GM19239 (cell line): ENCODE measurements around the gene ZNF41.
"Not testable (repeated sequence)": the region's sequence is repeated elsewhere in the genome, so short reads cannot be mapped to it uniquely, and the experiment has no call there.

ENCODE experiments used
- DNase-seq: peaks from one replicate; pipeline ENCODE4 v3.0.0; 2011; ENCODE audit warnings: low spot score; ENCODE audit not compliant: insufficient read length
- FAIRE-seq: peaks from 2 replicates; lab custom pipeline; 2011; peaks lifted over from hg19 to GRCh38; lab: Jason Lieb, UNC

Gene ZNF41

GRCh38 chrX:47497271-47497888 lies 14.4 kb upstream of the ZNF41 start:
- DNase-seq (no peak), FAIRE-seq (no peak)

DNA sequence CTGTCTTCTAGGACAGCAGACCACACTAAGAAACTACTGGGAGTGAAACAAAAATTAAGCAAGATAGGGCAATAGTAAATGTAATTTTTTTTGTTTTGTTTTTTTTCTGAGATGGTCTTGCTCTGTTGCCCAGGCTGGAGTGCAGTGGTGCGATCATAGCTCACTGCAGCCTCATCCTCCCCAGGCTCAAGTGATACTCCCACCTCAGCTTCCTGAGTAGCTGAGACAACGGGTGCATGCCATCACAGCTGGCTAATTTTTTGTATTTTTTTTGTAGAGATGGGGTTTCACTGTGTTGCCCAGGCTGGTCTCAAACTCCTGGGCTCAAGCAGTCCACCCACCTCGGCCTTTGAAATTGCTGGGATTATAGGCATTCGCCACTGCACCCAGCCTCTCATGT lies 9.1 kb upstream of the ZNF41 start:
- DNase-seq, FAIRE-seq: not testable (repeated sequence)

- no peak for FAIRE-seq
- no peak for DNase-seq
Observed at GRCh38 chrX:47489507-47490275, 6.7 kb upstream of the ZNF41 start.

- no peak for FAIRE-seq
- no peak for DNase-seq
Observed at GRCh38 chrX:47484885-47485284, 1.9 kb upstream of the ZNF41 start.

DNA sequence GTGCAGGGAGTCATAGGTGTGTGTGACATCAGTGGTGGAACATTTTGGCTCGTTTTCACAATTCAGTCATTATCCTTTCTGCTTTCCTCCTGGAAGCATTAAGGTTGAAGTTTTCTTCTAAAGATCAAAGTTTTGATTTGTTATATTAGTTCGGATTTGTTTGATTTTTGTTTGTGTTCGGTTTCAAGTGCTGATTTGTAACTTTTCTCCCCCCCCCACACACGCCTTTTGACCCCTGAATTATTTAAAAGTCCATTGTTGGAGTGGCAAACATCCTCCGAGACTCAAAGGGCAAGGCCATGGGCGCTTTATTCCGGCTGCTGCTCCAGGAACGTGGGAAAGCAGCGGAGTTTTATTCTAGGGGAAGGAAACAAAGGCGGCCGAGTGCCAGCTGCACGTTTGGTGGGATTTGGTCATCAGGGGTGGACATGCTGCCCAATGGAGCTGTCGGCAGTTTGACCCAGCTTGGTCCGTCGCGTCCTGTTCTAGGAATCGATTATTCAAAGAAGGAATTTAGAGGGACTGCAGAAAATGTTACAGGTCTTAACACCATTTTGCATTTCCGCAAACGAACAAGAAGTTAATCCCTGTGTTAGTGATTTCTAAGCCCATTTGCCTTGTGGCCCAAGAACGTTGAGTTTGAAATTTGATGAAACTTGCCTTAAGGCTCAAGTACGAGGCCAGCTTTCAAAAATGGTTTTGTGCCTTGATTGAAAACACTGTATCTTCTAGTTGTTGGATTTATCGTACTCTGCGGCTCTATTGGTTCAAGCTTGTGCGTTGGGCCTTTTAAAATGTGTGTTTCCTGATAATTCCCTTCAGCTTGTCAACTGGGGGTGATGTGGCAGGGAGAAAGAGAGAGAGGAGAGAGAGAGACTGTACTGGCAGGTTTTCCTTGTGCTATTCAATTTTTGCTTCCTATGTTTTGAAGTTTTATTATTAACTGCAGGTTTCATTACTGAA lies 565 bp upstream of the ZNF41 start:
- no peak for FAIRE-seq
- DNase-seq, result no peak

DNA sequence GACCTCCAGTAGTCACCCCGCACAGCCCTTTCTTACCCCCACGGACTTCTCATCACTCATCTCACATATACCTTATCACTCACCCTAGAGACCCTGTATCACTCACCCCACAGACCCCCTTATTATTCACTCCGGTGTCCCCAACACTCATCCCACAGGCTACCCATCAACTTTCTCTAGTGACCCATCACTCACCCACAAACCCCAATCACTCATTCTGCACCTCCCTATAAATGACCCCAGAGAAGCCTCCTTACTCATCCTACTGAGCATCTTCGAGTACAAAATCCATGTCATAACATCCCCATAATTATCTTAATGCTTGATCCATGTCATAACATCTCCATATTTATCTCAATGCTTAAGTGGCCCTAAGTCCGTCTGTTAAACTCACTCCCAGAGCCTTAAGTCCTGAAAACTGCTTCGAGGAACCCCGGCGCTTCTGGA lies 934 bp downstream of the ZNF41 start:
- DNase-seq (no peak), FAIRE-seq (no peak)

DNA sequence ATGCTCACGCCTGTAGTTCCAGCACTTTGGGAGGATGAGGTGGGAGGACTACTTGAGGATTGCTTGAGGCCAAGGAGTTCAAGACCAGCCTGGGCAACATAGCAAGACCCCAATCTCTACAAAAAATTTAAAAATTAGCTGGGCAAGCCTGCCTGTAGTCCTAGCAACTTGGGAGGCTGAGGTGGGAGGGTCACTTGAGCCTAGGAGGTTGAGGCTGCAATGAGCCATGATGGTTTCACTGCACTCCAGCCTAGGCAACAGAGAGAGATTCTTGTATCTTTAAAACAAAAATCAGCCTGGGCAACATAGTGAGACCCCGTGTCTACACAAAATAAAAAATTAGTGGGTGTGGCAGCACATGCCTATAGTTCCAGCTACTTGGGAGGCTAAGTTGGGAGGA lies 1.9 kb downstream of the ZNF41 start:
- FAIRE-seq (no peak), DNase-seq (no peak)

DNA sequence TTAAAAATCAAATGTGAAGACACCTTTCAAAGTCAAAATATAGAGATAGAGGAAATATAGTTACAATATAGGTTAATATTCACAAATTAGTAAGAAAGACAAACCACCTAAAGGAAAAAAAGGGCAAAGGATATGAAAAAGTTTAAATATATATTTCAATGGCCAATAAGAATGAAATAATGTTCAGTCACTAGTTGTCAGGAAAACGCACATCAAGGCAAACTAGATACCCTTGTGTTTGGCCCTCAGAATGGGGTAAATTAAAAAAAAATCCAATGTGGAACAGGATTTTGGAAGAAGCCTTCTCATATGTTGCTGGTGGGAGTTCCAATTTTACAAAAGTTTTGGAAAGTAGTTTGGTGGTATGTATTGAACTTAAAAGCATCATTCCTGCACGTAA lies 2.4 kb downstream of the ZNF41 start:
- no peak for DNase-seq
- no peak for FAIRE-seq

DNA sequence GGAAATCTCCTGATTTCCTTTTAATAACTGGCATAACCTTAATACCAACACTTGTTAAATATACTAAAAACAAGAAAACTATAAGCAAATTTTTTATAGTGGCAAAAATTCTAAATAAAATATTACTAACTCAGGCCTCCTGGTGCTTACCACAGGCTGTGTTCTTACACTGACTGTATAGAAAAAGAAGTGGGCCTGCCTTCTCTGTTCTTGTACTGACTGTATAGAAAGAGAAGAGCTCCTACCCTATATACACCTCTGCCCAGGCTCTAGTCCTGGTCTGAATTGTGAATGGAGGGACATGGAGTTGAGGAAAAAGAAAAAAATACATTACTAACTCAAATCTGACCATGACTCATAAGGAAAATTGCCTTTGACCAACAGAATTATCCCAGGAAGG lies 7.5 kb downstream of the ZNF41 start:
- FAIRE-seq (no peak), DNase-seq (no peak)

DNA sequence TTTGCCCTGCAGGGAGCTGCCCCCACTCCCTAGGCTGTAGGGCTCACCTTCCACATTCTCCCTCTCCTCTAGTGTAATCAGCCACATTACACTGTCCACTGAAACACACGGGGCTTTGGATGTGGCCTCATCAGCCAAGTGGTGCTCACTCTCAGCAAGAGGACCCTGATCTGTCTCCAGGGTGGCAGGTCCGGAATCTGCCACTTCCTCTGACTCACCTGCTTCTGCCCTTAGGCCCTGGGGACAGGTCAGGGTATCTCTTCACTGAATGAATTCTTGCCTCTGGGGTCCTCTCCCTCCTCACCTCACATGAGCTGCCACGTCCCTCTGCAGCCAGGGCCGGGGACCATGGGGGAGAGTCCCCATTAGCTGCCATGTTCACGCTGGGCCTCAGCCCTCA lies 15.9 kb downstream of the ZNF41 start:
- FAIRE-seq (no peak), DNase-seq (no peak)

GRCh38 chrX:47460561-47460960 lies 22.5 kb downstream of the ZNF41 start:
- no peak for FAIRE-seq
- DNase-seq, result no peak

GRCh38 chrX:47458528-47458927 lies 24.5 kb downstream of the ZNF41 start:
- FAIRE-seq, result no peak
- no peak for DNase-seq

- no peak for DNase-seq
- no peak for FAIRE-seq
Observed at GRCh38 chrX:47456080-47456479, 26.9 kb downstream of the ZNF41 start.

DNA sequence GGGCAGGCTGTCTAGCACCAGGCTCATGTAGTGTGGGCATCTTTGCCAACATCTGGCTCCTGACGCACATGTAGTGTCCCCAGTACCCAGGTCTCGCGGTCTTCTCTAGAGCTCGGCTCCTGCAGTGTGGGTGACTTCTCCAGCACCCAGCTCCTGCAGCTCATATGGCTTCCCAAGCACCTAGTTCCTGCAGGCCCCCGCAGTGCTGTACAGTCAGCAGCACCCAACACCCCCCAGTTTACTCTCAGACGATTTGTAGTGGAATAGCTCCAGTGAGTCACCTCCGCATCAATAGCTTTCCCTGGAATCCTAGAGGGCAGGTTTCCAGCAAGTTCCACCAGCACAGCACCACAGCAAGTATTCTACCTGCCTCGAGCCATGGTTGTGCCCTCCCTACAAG lies 30.9 kb downstream of the ZNF41 start:
- FAIRE-seq, result no peak
- no peak for DNase-seq

GRCh38 chrX:47448165-47448806 lies 34.7 kb downstream of the ZNF41 start:
- DNase-seq (no peak), FAIRE-seq (no peak)

GRCh38 chrX:47447607-47448006 lies 35.4 kb downstream of the ZNF41 start:
- FAIRE-seq, result no peak
- no peak for DNase-seq

- FAIRE-seq (no peak), DNase-seq (no peak)
Observed at GRCh38 chrX:47446971-47447370, 36.1 kb downstream of the ZNF41 start.

DNA sequence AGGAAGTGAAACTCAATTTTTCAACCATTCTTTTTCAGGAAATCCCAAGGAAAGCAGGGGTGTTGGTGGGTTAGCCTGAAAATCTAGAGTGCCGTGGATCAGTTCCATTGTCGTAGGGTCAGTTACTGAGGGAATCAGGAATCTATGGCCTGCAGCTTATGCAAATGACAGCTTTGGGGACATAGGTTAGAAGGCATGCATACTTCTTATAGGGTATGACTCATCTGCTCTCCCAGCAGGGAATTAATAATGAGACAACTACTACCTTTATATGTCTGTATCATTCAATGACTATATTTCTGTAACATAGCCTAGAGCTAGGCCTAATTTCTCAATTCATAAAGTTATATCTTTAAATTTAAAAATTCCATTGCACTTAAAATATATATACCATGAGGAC lies 36.6 kb downstream of the ZNF41 start:
- no peak for FAIRE-seq
- DNase-seq, result no peak

DNA sequence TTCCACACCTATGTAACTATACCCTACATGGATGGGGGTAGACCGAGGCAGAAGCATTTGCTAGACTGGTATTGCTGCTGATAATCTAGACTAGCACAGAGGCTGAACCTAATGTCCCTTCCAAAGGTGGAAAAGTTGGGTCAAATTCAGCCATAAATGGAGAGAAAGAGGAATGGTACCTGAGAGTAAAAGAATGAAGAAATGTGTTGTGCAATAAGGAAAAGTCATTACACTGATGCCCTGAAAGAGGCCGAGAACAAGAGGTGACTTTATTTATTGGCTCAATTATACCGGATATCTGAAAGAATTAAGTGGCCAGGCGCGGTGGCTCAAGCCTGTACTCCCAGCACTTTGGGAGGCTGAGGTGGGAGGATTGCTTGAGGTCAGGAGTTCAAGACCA lies 52.1 kb downstream of the ZNF41 start:
- FAIRE-seq, result no peak
- no peak for DNase-seq

DNA sequence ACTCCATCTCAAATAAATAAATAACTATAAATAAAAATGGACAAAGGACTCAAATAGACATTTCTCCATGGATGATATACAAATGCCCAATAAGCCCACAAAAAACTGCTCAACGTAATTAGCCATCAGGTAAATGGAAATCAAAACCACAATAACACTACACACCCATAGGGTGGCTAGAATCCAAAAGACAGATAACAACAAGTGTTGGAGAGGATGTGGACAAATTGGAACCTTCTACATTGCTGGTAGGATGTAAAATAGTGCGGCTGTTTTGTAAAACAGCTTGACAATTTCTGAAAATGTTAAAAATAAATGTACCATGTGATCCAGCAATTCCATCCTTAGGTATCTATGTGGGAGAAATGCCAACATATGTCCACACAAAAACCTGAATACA lies 60.6 kb downstream of the ZNF41 start:
- FAIRE-seq (no peak), DNase-seq (no peak)
